ENCODE data around the gene C16orf95. TPM values are rescaled to one million over a fixed set of nuclear protein-coding genes. Genes with fewer than 3 reads are reported as not detected.

C16orf95 gene
- total RNA-seq, 3 donors from 2014 or later: 2.5 to 4.2 (median 3.0) TPM

DNA sequence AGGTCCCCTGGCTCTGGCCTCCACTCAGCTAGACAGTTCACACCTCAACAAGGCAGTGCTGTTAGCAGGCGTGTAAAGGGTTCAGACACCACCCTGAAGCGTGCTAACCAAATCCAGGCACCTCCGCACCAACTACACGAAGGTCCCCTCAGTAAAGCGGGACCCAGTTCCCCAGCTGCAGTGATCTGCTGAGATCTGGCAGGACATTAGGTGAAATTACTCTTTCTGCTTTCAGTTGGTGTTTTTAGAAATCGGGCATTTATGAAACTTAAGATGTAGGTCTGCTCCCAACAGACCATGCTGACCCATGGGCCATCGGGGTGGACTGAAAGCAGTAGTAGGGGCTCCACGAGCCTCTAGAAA is 39.3 kb upstream of the C16orf95 start:
- no peaks in the 10 kb centered on the region for H3K36me3 ChIP-seq (ENCODE audit: low read depth)
- no peak overlapping the region for H3K4me3 ChIP-seq
- DNase-seq: no peak
- intact Hi-C loops (cut with DNase I, micrococcal nuclease): no loop called here
- TF ChIP-seq, protein P1, sequence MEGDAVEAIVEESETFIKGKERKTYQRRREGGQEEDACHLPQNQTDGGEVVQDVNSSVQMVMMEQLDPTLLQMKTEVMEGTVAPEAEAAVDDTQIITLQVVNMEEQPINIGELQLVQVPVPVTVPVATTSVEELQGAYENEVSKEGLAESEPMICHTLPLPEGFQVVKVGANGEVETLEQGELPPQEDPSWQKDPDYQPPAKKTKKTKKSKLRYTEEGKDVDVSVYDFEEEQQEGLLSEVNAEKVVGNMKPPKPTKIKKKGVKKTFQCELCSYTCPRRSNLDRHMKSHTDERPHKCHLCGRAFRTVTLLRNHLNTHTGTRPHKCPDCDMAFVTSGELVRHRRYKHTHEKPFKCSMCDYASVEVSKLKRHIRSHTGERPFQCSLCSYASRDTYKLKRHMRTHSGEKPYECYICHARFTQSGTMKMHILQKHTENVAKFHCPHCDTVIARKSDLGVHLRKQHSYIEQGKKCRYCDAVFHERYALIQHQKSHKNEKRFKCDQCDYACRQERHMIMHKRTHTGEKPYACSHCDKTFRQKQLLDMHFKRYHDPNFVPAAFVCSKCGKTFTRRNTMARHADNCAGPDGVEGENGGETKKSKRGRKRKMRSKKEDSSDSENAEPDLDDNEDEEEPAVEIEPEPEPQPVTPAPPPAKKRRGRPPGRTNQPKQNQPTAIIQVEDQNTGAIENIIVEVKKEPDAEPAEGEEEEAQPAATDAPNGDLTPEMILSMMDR (IDR thresholded peaks at IDR 0.05): no peak
- ATAC-seq: no peak
- no peaks in the 10 kb centered on the region for H3K4me1 ChIP-seq (ENCODE audit: low read depth)
- H3K9me3 ChIP-seq: no peaks in the 10 kb centered on the region

DNA sequence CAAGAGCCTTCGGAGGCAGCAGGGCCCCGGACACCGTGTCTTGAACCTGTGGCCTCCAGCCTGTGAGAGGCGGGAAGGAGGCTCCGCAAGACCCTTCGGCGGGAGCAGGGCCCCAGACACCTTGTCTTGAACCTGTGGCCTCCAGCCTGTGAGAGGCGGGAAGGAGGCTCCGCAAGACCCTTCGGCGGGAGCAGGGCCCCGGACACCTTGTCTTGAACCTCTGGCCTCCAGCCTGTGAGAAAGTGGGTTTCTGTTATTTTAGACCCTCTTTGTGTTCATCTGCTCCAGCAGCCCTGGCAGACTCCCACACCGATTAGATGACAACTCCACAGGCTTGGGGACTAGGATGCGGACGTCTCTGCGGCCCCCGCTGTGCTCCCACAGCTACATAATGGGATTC is 36.4 kb upstream of the C16orf95 start:
- ATAC-seq (no peak), DNase-seq (no peak)
- no peaks in the 10 kb centered on the region for H3K36me3 ChIP-seq (ENCODE audit: low read depth)
- H3K9me3 ChIP-seq: no peaks in the 10 kb centered on the region
- H3K4me1 ChIP-seq (ENCODE audit: low read depth): no peaks in the 10 kb centered on the region
- intact Hi-C loops (cut with DNase I, micrococcal nuclease): no loop called here
- TF ChIP-seq, protein P1 (IDR thresholded peaks at IDR 0.05): no peak
- no peak overlapping the region for H3K4me3 ChIP-seq

DNA sequence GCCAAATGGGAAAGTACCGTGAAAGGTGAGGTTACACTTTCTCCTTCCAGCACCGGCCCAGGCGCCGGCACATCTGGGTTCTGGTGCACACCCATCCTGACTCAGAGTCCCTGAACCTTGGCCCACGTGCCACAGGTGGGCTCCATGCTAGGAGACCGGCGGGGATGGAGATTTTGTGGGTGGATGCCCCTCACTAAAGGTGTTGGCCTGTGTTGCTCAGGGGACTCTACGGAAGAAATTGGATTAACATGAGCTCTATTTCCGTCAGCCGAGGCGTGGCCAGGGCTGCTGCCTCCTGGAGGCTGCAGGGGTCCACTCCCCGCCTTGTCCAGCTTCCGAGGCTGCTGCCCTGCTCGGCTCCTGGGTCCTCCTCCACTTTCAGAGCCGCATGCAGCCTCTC is 35.6 kb upstream of the C16orf95 start:
- intact Hi-C loops (cut with DNase I, micrococcal nuclease): no loop called here
- Histone ChIP-seq H3K4me1 (ENCODE audit: low read depth) (no peaks in the 10 kb centered on the region), H3K9me3 (no peaks in the 10 kb centered on the region), H3K36me3 (ENCODE audit: low read depth) (no peaks in the 10 kb centered on the region), H3K4me3 (no peak overlapping the region)
- DNase-seq (no peak), ATAC-seq (no peak)
- TF ChIP-seq, protein P1 (IDR thresholded peaks at IDR 0.05): no peak

DNA sequence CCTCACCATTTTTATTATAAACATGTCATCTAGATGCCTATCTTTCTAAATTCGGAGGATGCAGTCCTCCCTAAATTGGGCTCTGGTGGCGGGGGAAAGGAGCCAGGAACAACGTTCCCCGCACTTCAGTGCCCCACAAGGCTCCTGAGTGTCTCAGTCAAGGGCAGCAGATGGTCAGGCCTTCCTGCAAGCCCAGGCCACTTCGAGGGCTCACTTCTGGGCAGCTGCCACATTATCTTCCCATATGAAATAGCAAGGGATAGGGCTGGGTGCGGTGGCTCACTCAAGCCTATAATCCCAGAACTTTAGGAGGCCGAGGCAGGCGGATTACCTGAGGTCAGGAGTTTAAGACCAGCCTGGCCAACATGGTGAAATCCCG is 34.1 kb upstream of the C16orf95 start:
- TF ChIP-seq, protein P1 (IDR thresholded peaks at IDR 0.05): no peak
- DNase-seq: peak in 1 of 3 donors; percentile 35
- H3K9me3 ChIP-seq: no peaks in the 10 kb centered on the region
- no peaks in the 10 kb centered on the region for H3K36me3 ChIP-seq (ENCODE audit: low read depth)
- no peaks in the 10 kb centered on the region for H3K4me1 ChIP-seq (ENCODE audit: low read depth)
- ATAC-seq: no peak
- H3K4me3 ChIP-seq: no peak overlapping the region
- intact Hi-C loops (cut with DNase I, micrococcal nuclease): no loop called here

DNA sequence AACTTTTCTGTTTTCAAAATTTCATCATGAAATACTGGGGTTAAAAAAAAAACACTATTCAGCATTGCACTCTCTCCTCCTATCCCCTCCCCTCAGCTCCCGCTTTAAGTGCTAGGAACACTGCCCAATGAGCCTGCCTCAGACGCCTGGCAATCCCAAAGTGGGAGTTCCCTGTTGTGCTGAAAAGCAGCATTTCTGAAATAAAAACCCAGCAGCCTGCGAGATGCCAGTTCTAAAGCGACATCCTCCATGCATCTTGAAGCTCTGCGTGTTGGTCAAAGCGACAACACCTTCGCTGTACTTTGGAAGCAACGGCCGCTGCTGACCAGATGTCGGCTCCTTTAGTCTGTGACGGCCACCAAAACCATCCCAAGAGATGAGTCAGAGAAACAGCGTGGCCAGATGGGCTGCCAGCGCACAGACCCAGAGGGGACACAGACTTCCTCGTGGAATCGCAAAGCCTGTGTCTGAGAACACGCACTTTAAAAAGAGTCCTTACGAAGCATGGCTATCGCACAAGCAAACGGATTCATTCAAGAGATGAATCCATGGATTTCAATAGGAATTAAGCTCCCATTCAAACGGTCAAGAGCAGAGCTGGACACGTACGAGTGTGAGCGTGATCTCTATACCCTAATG is 33.6 kb upstream of the C16orf95 start:
- Histone ChIP-seq H3K36me3 (ENCODE audit: low read depth) (no peaks in the 10 kb centered on the region), H3K9me3 (no peaks in the 10 kb centered on the region), H3K4me1 (ENCODE audit: low read depth) (peaks cover under 1% of the 10 kb centered on the region), H3K4me3 (no peak overlapping the region)
- DNase-seq (no peak), ATAC-seq (peak; percentile 9)
- intact Hi-C loops (cut with DNase I, micrococcal nuclease): no loop called here
- TF ChIP-seq, protein P1 (IDR thresholded peaks at IDR 0.05): no peak

DNA sequence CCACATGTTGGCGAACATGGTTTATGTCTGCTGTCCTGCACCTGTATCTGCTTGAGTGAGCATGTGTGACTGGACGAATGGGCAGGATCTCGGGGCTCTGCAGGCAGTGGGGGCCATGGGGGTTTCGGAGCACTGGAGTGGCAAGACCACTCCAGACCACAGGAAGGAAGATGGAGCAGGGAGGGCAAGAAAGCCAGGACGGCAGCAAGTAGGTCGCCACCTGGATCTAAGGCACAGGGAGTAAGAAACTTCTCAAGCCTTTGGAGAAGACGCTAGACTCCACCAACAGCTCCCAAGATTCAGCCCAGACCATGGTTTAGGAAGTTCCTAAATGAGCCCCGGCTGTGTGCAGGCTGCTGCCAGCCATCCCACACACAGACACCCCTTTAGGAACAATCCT is 32.8 kb upstream of the C16orf95 start:
- H3K36me3 ChIP-seq (ENCODE audit: low read depth): no peaks in the 10 kb centered on the region
- TF ChIP-seq, protein P1 (IDR thresholded peaks at IDR 0.05): no peak

More for the DNA sequence above, 32.8 kb upstream of the C16orf95 start:
- DNase-seq (no peak), ATAC-seq (no peak)
- peaks cover 6% of the 10 kb centered on the region for H3K4me1 ChIP-seq (ENCODE audit: low read depth)
- H3K9me3 ChIP-seq: no peaks in the 10 kb centered on the region
- no peak overlapping the region for H3K4me3 ChIP-seq
- intact Hi-C loops (cut with DNase I, micrococcal nuclease): no loop called here
